Natural killer cell (primary cell): ENCODE measurements around the gene ACY1. TPM values are rescaled to one million over a fixed set of nuclear protein-coding genes. Genes with fewer than 3 reads are reported as not detected.

Experiments used
- ATAC-seq, 3 donors: fragments of 150-1000 bp in 2 of 3; fragments of 200-7000 bp in 1 of 3; cut with Tn5 transposase; 1 replicate in 1 of 3; 2 replicates in 2 of 3; pipeline ENCODE4 v1.10.0; 2021; ENCODE audit warnings: mild to moderate bottlenecking in 2 of 3, moderate library complexity in 2 of 3
- DNase-seq, 2 donors: peaks; one replicate each; pipeline versions ENCODE4 v3.0.0 to v3.0.0-alpha.2; 2013 to 2021; ENCODE audit warnings: mixed read lengths in 1 of 2
- H3K27ac ChIP-seq: one replicate; pipeline ENCODE4 v1.5.1; 2013; ENCODE audit warnings: mild to moderate bottlenecking, low read length
- H3K27me3 ChIP-seq: one replicate; pipeline ENCODE4 v1.6.1; 2013; ENCODE audit warnings: low read length; ENCODE audit not compliant: control insufficient read depth, insufficient read depth
- H3K36me3 ChIP-seq: one replicate; pipeline ENCODE4 v1.6.1; 2013; ENCODE audit warnings: low read length; ENCODE audit not compliant: control insufficient read depth, insufficient read depth
- H3K4me1 ChIP-seq: one replicate; pipeline ENCODE4 v1.6.1; 2013; ENCODE audit warnings: low read length; ENCODE audit not compliant: control insufficient read depth, insufficient read depth
- H3K4me3 ChIP-seq: one replicate; pipeline ENCODE4 v1.5.1; 2013; ENCODE audit warnings: low read length
- H3K9me3 ChIP-seq: one replicate; pipeline ENCODE4 v1.6.1; 2013; ENCODE audit warnings: low read length; ENCODE audit not compliant: control insufficient read depth, insufficient read depth
- H3K27ac Mint-ChIP-seq, 2 donors: one replicate each; pipeline ENCODE4 v1.8.0; 2022; ENCODE audit warnings: mild to moderate bottlenecking in 2 of 2, mixed read lengths in 2 of 2, moderate library complexity in 1 of 2
- H3K27me3 Mint-ChIP-seq, 2 donors: one replicate each; pipeline ENCODE4 v1.8.0; 2022; ENCODE audit warnings: low read depth in 2 of 2, mixed read lengths in 2 of 2
- H3K36me3 Mint-ChIP-seq: one replicate; pipeline ENCODE4 v1.8.0; 2022; ENCODE audit warnings: mixed read lengths
- H3K4me1 Mint-ChIP-seq, 2 donors: one replicate each; pipeline ENCODE4 v1.8.0; 2022; ENCODE audit warnings: mixed read lengths in 2 of 2
- H3K4me3 Mint-ChIP-seq: one replicate; pipeline ENCODE4 v1.8.0; 2022; ENCODE audit warnings: mild to moderate bottlenecking, moderate library complexity, mixed read lengths
- H3K9me3 Mint-ChIP-seq, 2 donors: one replicate each; pipeline ENCODE4 v1.8.0; 2022; ENCODE audit warnings: mixed read lengths in 2 of 2
- CTCF ChIP-seq: fragments of 200-600 bp; IDR thresholded peaks from one replicate; pipeline ENCODE4 v1.8.0; 2022; ENCODE audit warnings: antibody characterized with exemption
- WGBS: methylation state at CpG from one replicate; pipeline ENCODE4 v1.1.7; 2013; ENCODE audit warnings: missing lambda C conversion rate; ENCODE audit not compliant: insufficient coverage; 5-methylcytosine and 5-hydroxymethylcytosine counted together
- intact Hi-C: fragments of 100-400 bp; cut with micrococcal nuclease; formaldehyde crosslinking; loops from one replicate; pipeline ENCODE4 v1.14.2; 2022
- total RNA-seq, 4 donors: library from RNA; stranded (reverse); fragments of 120-200 nt in 1 of 4; gene quantifications; one replicate each; pipeline versions ENCODE4 v1.2.3 to v1.2.4, GENCODE V29; 2013 to 2022

ACY1 gene
- total RNA-seq, 3 donors from 2014 or later (not counting 1 experiment from before 2014, with no cell fraction given): 8.4 to 19.5 (median 13.8) TPM

GRCh38 chr3:52004906-52005395 is 21.6 kb downstream of the ACY1 start:
- Mint-ChIP-seq H3K4me3 (no peak overlapping the region), H3K27me3 (no peaks in the 10 kb centered on the region), H3K9me3 (no peaks in the 10 kb centered on the region), H3K27ac (no peak overlapping the region), H3K36me3 (no peaks in the 10 kb centered on the region), H3K4me1 (peaks cover 0 to 8% of the 10 kb centered on the region in 2 donors)
- no peak for TF ChIP-seq CTCF
- Histone ChIP-seq H3K4me1 (peaks cover 17% of the 10 kb centered on the region), H3K9me3 (no peaks in the 10 kb centered on the region), H3K4me3 (no peak overlapping the region), H3K36me3 (no peaks in the 10 kb centered on the region), H3K27me3 (no peaks in the 10 kb centered on the region), H3K27ac (no peak overlapping the region)
- ATAC-seq (no peak), DNase-seq (no peak)
- intact Hi-C loops: loop anchor here (5.0 kb wide), 2 partner anchors 47 to 332 kb away; no protein-coding TSS in a partner anchor
- WGBS: 93% methylated on average over 4 of the region's 4 CpGs

GRCh38 chr3:52005571-52005986 is 22.2 kb downstream of the ACY1 start:
- Mint-ChIP-seq H3K4me1 (peaks cover 0 to 8% of the 10 kb centered on the region in 2 donors), H3K4me3 (no peak overlapping the region), H3K9me3 (no peaks in the 10 kb centered on the region), H3K36me3 (no peaks in the 10 kb centered on the region), H3K27me3 (no peaks in the 10 kb centered on the region), H3K27ac (no peak overlapping the region)
- no peaks in the 10 kb centered on the region for H3K27me3 ChIP-seq
- H3K9me3 ChIP-seq: no peaks in the 10 kb centered on the region
- H3K27ac ChIP-seq: no peak overlapping the region
- no peaks in the 10 kb centered on the region for H3K36me3 ChIP-seq
- 47% methylated on average over 15 of the region's 15 CpGs for WGBS
- intact Hi-C loops: no loop called here
- ATAC-seq (no peak), DNase-seq (peak in 1 of 2 donors; percentile 29)
- no peak for TF ChIP-seq CTCF
- H3K4me1 ChIP-seq: peaks cover 17% of the 10 kb centered on the region
- H3K4me3 ChIP-seq: no peak overlapping the region

- Mint-ChIP-seq H3K4me3 (no peak overlapping the region), H3K36me3 (no peaks in the 10 kb centered on the region), H3K4me1 (peaks cover 0 to 8% of the 10 kb centered on the region in 2 donors), H3K27ac (no peak overlapping the region), H3K9me3 (no peaks in the 10 kb centered on the region), H3K27me3 (no peaks in the 10 kb centered on the region)
- intact Hi-C loops: no loop called here
- no peaks in the 10 kb centered on the region for H3K27me3 ChIP-seq
- WGBS: 67% methylated on average over 8 of the region's 8 CpGs
- ATAC-seq: no peak
- H3K36me3 ChIP-seq: no peaks in the 10 kb centered on the region
- TF ChIP-seq CTCF: no peak
- no peak overlapping the region for H3K27ac ChIP-seq
- no peak overlapping the region for H3K4me3 ChIP-seq
- no peak for DNase-seq
- no peaks in the 10 kb centered on the region for H3K9me3 ChIP-seq
- H3K4me1 ChIP-seq: peaks cover 15% of the 10 kb centered on the region
Measured at GRCh38 chr3:52006017-52006819, 22.9 kb downstream of the ACY1 start.
